ENCODE results near the gene TPRG1.

- no peak for TF ChIP-seq POLR2A (IDR thresholded peaks at IDR 0.05; ENCODE audit: low read length)
- TF ChIP-seq GATA1 (IDR thresholded peaks at IDR 0.05; ENCODE audit: low read depth, low read length) = no peak
These were observed 165.9 kb downstream of the TPRG1 start for GRCh38 chr3:189337673-189338091.

Measured in erythroblast (primary cell).